KG1 (cell line): Measurements from ENCODE around the gene CHST7.
A peak's percentile ranks its signal among the peaks of the same experiment; 100 is the strongest.

Experiments used
- DNase-seq: peaks from one replicate; lab custom pipeline; 2025; lab: John Stamatoyannopoulos, UW

The CHST7 gene

DNA sequence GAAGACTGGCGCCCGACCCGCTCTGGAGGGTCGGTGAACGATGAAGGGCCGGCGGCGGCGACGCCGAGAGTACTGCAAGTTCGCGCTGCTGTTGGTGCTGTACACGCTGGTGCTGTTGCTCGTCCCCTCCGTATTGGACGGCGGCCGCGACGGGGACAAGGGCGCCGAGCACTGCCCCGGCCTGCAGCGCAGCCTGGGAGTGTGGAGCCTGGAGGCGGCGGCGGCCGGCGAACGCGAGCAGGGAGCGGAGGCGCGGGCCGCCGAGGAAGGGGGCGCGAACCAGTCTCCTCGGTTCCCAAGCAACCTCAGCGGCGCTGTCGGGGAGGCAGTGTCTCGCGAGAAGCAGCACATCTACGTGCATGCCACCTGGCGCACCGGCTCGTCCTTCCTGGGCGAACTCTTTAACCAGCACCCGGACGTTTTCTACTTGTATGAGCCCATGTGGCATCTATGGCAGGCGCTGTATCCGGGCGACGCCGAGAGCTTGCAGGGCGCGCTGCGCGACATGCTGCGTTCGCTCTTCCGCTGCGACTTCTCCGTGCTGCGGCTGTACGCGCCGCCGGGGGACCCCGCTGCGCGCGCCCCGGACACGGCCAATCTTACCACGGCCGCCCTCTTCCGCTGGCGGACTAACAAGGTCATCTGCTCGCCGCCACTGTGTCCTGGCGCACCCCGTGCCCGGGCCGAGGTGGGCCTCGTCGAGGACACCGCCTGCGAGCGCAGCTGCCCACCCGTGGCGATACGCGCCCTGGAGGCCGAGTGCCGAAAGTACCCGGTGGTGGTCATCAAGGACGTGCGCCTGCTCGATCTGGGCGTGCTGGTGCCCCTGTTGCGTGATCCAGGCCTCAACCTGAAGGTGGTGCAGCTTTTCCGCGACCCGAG, 568 bp downstream of the CHST7 start:
- DNase-seq, result peak; percentile 7

DNA sequence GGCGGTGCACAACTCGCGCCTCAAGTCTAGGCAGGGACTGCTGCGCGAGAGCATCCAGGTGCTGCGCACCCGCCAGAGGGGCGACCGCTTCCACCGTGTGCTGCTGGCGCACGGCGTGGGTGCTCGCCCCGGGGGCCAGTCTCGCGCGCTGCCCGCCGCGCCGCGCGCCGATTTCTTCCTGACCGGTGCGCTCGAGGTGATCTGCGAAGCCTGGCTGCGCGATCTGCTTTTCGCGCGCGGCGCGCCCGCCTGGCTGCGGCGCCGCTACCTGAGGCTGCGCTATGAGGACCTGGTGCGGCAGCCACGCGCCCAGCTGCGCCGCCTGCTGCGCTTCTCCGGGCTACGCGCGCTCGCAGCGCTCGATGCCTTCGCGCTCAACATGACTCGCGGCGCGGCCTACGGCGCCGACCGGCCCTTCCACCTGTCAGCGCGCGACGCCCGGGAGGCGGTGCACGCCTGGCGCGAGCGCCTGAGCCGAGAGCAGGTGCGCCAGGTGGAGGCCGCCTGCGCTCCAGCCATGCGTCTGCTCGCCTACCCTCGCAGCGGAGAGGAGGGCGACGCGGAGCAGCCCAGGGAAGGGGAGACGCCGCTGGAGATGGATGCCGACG, 1.3 kb downstream of the CHST7 start:
- DNase-seq, result no peak

DNA sequence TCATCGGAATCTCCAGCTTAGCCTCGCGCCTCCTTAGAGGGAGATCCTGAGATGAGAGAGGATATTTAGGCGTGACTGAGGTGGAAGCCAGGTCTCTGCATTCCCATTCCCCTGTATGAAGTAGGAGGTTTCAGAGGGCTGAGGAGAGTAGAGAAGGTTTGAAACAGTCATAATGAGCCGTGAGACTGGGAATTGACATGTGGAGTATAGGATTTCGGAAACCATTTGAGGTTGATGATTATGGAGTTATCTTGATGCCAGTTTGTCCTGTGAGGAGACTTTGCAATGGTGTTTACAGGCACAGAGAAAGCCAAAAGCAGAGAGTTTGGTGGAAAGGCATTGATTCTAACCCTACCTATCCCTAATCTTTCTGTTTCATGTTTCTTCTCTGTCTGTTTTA, 2.0 kb downstream of the CHST7 start:
- no peak for DNase-seq

DNA sequence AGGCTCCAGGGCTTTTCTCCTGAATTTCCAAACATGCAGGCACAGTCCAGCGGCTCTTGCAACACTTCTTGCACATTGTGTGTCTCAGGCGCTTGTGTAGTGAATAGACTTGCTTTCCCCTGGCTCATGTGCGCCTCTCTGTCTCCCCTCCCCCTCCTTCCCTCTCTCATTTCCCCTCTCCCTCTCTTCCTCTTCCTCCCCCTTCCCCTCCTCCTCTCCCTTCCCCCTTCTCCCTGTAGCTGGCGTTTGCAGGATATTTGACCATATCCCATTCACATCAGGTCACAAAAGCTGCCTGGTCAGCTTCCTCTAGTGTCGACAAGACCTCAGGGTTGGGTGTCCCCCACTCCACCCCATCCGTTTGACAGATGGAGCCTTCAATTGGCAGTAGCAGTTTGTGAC, 2.4 kb downstream of the CHST7 start:
- no peak for DNase-seq

DNA sequence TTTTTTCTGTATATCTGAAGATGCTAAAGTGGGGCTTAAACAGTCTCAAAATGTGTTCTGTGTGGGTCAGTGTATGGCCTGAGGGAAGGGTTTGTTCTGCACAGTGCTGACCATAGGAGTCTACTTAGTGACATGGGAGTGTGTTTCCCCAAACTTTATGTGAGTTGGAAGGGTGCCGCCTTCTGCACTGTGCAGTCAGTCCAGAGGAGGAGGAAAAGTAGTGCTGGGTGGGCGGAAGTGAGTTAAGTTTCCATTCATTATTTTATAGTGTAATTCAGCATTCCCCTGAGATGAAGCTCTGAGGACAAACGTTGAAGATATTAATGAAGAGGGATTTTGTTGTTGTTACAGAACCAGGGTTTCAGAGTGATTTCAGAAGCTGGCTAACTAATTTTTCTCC, 2.9 kb downstream of the CHST7 start:
- DNase-seq, result no peak

DNA sequence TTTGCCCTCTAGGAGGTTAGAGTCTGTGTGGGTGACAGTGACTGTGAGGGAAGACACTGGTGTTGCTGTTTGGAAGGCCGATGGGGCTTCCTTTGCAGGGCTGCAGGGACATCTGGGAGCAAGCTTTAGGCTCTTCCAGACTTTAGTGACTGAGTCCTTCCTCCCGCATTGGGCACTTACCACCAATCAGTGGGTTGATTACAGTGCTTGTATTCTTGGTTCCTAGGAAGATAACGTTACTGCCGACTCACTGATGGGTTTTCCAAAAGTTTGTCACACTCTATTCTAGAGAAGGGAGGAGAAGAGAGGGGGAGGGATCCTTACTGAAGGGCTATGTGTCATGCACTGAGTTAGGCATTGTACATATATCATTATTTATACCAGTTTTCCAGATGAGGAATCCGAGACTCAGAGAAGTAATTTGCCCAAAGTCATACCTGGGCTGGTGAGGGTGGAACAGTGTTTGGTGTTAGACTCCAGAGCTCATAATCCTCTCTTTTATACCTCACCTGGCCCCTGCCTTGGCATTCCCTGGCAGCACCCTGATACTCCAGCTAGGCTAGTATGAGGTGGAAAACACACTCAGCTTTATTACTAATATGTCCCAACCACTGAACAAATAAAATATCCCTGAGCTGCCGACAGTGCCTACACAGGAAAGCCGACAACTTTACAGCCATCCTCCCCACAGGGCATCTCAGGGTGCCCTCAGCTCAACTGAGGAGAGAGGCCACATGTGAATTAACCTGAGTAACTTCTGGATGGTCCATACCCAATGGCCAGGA, 3.8 kb downstream of the CHST7 start:
- no peak for DNase-seq

DNA sequence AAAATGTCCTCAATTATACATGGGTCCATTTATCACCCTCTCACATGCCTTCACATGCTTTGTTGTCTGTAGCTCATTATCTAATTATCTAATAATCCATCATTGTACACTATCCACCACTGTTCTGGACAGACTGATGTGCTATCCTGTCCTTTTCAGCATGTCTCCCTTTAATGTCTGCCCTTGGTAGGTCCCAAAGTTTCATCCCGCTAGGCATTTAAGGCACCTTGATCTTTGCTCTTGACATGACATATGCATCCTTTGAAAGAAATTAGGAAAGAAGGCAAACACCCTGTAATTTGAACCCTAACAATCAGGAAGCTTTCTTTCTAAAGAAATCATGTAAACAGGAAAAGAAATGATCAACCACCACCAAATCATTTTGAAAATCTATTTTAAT, 5.7 kb downstream of the CHST7 start:
- DNase-seq, result no peak

DNA sequence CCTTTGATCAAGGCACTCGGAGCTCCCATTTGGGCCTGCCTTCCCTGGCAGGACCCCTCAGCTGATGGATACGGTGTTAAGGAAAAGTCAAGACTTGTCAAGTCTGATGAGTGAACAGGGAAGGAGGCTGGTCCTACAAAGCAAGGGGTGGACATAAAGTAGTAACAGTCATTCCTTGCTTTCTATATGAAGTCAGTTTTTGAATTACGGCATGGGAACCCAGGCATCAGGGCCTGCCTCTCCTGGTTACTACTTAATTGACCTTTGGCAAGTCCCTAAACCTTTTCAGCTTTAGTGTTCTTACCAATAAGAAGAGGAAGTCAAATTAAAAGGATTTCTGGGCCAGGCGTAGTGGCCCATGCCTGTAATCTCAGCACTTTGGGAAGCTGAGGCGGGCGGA, 7.0 kb downstream of the CHST7 start:
- no peak for DNase-seq

DNA sequence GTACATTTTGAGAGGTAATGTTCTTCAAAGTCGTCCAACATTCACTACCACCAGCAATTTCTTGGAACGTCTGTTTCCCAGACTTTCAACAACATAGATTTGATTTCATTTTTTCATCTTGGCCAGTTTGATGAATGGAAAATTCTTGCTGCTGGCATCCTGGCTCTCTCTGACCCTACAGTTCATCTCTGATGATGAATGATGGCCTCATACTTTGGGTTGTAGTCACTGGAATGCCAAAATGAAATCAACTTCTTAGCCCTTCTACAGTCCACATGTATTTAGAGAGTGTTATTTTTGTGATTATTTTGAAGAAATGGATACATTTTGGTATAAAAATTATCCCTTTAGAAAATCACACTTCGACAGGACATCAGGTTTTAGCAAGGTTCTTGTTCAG, 8.8 kb downstream of the CHST7 start:
- no peak for DNase-seq

DNA sequence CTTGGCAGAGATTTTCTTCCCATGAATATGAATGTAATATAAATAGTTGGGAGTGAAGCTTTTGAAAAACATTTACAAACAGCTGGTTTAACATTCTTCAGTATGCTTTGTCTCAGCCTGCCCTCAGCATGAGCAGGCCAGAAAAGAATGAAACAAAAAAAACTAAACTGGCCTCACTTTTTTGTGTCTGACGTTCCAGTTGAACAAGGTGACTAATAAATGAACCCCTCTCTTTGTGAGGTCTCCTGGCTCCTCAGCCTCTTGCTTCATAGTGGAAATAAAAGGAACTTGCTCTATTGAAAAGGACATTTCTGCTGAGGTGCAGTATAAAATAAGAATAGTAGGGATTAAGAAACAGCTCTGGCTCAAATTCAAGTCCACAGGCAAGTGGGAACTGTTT, 9.4 kb downstream of the CHST7 start:
- no peak for DNase-seq

DNA sequence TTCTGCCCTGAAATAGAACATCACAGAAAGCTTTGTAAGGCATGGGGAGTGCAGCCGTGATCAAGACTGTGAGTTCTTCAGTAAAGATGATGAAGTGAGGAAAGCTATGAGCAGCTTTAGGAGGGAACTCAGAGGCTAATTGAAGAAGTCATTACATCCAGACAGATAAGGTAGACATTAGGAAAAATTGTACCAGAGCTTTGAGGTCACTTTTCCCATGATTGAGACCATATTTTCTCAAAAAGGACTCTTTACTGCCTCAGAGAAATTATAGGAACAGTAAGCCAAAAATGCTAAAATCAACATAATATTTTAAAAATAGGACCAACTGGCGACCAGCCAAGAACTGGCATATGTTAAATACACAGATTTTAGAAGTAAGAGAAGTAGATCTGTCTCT, 11.2 kb downstream of the CHST7 start:
- no peak for DNase-seq

DNA sequence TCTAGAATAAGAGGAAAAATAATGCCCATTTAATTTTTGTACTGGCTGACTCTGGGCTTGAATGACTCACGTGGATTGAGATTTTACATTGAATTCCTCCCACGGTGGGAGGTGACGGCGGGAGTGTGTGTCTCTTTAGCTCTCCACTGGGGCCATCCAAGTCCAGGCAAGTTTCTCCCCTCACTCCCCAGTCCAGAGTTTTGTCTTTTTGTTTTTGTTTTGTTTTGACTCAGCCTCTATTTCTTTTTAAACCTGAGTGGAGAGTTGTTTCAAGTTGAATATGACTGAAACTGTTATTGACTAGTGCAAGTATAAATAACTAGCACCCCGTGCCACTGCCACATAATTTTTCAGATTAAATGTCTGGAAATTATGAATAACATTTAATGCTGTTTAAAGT, 13.6 kb downstream of the CHST7 start:
- DNase-seq, result no peak

DNA sequence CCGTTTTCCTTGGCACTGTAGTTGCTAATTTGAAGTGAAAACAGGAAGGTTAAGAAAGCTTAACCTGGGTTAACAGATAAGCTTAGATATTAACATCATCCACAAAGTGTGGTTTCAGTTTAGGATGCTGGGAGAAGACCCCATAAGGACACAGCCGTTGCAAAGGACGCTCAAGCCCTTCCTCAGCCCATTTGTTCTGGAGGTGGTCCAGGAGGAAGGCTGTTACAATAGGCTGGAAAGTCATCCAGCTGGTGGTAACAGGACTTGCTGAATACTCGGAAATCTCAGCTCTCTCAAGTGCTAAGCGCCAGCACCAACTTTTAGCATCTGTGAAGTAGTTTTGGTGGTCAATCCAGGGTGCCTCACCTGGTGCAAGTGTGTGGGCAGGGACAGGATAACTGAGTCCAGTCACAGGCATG, 14.2 kb downstream of the CHST7 start:
- no peak for DNase-seq

DNA sequence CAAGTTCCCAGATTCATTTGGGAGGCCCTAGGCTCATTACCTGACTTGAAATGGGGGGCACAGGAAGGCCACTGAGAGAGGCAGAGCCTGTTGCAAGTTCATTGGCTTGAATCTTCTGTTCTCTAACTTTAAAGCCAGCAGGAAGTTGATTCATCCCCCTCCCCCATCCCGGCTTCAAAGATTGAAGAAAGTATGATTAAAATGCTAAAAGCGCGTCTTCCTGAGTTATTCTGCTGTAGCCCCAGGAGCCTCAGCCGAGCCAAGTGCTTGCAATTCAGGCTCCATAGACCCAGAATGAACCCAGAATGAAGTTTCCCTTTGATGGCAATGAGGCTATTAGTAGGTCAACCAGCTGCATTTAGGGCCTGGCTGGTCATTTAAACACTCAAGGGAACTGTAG, 14.7 kb downstream of the CHST7 start:
- DNase-seq, result peak; percentile 4

DNA sequence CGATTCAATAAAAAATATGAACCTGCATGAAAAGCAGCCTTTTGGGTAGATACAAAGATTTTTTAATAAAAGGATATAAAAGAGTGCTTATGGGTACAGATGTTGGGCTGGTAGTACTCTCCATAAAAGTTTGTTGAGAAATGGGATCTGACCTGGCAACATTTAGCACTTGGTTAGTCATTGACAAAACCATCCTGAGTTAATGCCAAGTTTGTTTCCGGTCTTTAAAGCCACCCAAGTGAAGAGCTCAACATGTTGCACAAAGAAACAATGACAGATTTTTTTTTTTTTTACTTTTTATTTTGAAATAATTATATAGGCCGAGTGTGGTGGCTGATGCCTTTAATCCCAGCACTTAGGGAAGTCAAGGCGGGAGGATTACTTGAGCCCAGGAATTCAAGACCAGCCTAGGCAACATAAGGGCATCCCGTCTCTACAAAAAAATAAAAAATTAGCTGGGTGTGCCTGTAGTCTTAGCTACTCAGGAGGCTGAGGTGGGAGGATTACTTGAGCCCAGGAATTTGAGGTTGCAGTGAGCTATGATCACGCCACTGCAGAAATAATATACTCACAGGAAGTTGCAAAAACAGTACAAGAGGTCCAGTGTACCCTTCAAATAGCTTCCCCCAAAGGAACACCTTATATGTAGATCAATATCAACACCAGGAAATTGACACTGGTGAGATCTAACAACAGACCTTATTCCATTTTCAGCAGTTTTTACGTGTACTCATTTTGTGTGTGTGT, 16.6 kb downstream of the CHST7 start:
- no peak for DNase-seq

DNA sequence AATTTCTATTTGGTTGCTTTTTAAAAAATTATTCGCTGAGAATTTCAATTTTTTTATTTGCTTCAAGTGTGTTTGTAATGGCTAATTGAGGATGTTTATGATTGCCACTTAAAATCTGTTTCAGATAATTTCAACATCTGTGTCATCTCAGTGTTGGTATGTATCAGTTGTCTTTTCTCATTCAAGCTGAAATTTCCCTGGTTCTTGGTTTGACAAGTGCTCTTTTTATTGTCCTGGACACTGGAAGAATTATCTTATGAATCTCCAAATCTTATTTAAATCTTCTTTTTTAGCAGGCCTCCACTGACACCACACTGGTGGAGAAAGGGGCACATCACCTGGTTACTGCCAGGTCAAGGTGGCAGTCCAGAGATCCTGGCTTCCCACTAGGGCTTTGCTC, 21.5 kb downstream of the CHST7 start:
- no peak for DNase-seq

DNA sequence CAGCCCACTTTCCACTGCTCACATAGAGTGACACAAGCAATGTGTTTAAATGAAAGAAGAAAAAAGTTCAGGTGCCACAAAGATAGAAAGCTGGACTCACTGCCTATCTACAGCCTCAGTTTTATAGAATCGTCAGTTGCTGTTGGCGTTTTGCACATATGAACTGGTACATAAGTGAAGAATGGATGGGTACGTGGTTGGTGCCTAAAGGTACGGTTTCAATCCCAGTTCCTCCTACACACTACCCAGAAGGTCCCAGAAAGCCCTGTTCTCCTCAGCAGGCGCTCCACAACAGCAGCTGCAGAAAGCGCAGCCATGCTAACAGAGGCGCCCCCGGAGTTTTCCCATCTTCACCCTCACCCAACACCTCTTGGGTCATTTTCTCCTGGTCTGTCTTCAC, 23.6 kb downstream of the CHST7 start:
- DNase-seq, result no peak

DNA sequence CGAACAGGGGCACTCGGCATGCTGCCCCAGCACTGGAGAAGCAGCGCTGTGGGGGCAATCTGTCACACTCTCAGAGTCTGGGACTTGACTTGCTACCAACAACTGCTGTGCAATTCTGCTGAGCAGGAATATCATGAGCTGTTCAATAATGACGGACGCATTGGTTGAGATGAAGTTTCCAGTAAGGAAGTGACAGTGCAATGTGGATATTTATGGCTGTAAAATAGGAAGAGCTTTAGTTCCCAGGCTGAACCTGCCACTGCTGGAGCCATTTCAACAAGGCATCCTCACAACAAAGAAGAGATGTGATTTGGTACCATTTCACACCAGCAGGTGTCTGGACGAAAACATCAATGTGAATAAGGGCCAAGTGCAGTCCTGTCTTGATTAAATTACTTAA, 24.2 kb downstream of the CHST7 start:
- no peak for DNase-seq

DNA sequence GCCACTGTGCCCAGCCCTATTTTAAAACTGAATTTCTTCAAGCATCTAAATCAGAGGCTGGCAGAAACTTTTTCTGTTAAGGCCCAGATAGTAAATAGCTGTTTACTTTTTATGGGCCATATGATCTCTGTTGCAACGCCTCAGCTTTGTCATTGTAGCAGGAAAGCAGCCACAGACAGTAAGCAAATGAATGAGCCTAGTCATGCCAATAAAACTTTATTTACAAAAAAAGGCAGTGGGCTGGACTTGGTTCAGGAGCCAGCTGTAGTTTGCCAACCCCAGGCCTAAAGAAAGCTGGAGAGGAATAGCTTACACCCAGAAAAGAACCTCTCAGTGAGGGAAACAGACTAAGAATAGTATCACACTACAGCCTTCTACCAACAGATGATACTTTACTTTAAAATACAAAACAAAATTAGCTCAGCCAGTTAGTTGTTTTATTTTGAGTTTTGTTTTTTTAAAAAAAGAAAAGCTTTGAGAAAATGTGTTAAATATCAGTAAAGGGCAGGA, 25.5 kb downstream of the CHST7 start:
- DNase-seq, result no peak

DNA sequence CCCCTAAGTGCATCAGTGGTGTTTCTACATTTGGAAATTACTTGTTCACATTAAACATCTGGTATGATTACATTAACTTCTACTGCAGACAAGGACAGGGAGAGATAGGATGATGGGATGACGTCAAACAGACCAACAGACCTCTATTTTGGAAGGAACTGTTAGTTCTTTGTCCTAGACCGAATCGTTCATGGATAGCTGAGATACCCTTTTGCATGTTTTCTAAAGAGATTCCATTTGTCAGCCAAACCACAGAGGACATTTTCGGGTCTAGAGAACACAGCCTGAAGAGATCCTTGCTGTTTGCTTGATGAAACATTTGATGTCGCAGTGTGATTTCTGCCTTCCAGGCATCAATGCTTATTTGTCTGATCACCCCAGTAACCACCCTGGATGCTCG, 27.7 kb downstream of the CHST7 start:
- no peak for DNase-seq

DNA sequence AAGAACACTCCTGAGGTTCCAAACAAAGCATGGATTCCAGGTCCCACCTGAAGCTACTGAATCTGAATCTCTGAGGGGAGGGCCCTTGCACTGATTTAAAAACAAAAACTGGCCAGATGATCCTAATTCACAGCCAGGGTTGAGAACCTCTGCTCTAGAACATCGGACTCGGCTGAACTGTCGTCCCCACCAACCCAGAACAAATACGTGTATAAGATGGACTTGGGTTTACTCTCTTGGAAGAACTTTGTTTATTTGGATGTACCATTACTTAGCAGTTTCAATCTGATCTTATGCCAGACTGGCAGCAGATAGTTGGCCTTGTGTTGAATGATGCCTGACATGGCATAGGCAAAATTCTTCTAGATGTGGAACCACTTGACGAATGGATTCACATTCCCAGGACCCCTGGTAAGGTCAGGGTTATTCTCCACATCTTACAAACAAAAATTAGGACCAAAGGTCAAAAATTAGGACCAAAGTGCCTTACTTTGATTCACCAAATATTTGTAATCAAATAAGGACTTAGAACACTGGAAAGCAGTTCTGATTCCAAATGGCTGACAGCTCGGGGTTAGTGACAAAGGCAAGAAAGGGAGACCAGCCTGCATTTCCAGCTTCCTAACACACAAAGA, 29.0 kb downstream of the CHST7 start:
- DNase-seq, result no peak

DNA sequence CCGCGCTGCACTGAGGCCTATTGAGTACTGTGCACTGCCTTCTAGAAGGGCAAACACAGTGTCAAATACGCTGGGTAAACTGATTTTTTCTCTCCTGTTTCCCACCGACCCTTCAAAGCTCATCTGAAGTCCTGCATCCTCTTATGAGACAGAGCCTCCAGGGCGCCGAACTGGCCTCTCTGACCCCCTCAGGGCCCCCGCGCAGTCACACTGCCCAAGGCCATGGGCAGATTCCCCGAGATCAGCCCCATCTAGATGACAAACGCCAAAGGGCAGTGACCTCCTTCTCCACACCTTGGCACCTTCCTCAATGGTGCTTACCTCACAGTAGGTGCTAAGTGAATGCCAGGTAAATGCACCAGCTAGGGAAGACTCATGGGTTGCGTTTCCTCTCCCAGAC, 34.4 kb downstream of the CHST7 start:
- no peak for DNase-seq
